Measurements from ENCODE around the gene KRTAP5-3. TPM values are rescaled to one million over a fixed set of nuclear protein-coding genes. Genes with fewer than 3 reads are reported as not detected.

KRTAP5-3 gene
- total RNA-seq, 1 experiment from 2014 or later, result not detected

DNA sequence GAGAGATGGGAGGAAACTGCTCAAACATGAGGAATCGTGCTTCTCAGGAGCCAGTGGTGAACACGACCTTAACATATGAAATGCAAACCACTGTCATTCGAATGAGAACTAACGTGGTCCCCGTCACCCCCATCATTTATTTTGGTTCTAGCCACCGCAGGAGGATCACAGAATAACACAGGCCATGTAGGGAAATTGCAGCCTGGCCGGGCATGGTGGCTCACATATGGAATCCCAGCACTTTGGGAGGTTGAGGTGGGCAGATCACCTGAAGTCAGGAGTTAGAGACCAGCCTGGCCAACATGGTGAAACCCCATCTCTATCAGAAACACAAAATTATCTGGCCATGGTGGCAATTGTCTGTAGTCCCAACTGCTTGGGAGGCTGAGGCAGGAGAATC lies 48.4 kb upstream of the KRTAP5-3 start:
- Histone ChIP-seq H3K27ac (ENCODE audit: insufficient read length, low read depth, low read length) (no peak overlapping the region), H3K4ac (ENCODE audit: low read depth, low read length) (no peak overlapping the region), H3K23ac (ENCODE audit: insufficient read length, low read depth, low read length) (no peak overlapping the region), H2BK120ac (ENCODE audit: low read depth, low read length, poor library complexity, severe bottlenecking) (no peak overlapping the region), H2BK20ac (ENCODE audit: low read depth, low read length, poor library complexity, severe bottlenecking) (no peak overlapping the region), H4K8ac (replicated peaks; ENCODE audit: insufficient read length, low read depth, low read length) (no peak overlapping the region), H2BK15ac (ENCODE audit: low read depth, low read length) (no peak overlapping the region), H4K5ac (ENCODE audit: insufficient read length, low read depth, low read length) (no peak overlapping the region), H2AK5ac (ENCODE audit: insufficient read length, low read length) (no peak overlapping the region), H3K79me2 (ENCODE audit: insufficient read depth, low read length) (no peaks in the 10 kb centered on the region), H4K91ac (ENCODE audit: insufficient read length, low read depth, low read length) (no peak overlapping the region), H3K4me1 (ENCODE audit: insufficient read depth, low read length) (no peaks in the 10 kb centered on the region), H3K9ac (ENCODE audit: extremely low read depth, insufficient read length, low read length) (no peak overlapping the region), H3K9me3 (ENCODE audit: control insufficient read depth, low read depth, low read length) (no peaks in the 10 kb centered on the region), H3K23me2 (ENCODE audit: insufficient read length, low read depth, low read length, poor library complexity, severe bottlenecking) (no peaks in the 10 kb centered on the region), H3K14ac (ENCODE audit: insufficient read depth, low read length) (no peak overlapping the region), H3K4me2 (ENCODE audit: insufficient read depth, insufficient read length, low read length) (no peak overlapping the region), H3K18ac (ENCODE audit: insufficient read length, low read depth, low read length) (no peak overlapping the region), H3K56ac (ENCODE audit: insufficient read length, low read depth, low read length) (no peak overlapping the region), H3K79me1 (ENCODE audit: insufficient read depth, low read depth, low read length, poor library complexity, severe bottlenecking) (no peaks in the 10 kb centered on the region), H2BK5ac (ENCODE audit: insufficient read length, low read length) (no peak overlapping the region), H3T11ph (ENCODE audit: low read length) (no peak overlapping the region), H3K27me3 (ENCODE audit: insufficient read depth, low read length) (no peaks in the 10 kb centered on the region; the same call in 1 of the 2 replicates), H2BK12ac (ENCODE audit: insufficient read length, low read depth, low read length) (no peak overlapping the region), H2AFZ (ENCODE audit: low read length) (no peak overlapping the region), H4K20me1 (ENCODE audit: control insufficient read depth, insufficient read depth, insufficient read length) (no peaks in the 10 kb centered on the region)
- H3K27me3 Mint-ChIP-seq (ENCODE audit: low read depth), result peaks cover 42% of the 10 kb centered on the region
- no peak overlapping the region for H3K4me3 Mint-ChIP-seq
- no peak overlapping the region; a peak in 1 of 7 replicates for H3K27ac Mint-ChIP-seq
- no peak for DNase-seq
- H3K9me3 Mint-ChIP-seq, result no peaks in the 10 kb centered on the region
- no peaks in the 10 kb centered on the region for H3K36me3 Mint-ChIP-seq (ENCODE audit: insufficient read depth in 1 of 3, low read depth in 3 of 3)
- peaks cover 4 to 8% of the 10 kb centered on the region in 2 experiments; a peak in 3 of 4 replicates for H3K4me1 Mint-ChIP-seq
- WGBS (ENCODE audit: extremely low coverage, insufficient read length, low lambda C conversion rate), result no CpG with 5 or more reads among the region's 7 CpGs
- TF ChIP-seq, protein P1, sequence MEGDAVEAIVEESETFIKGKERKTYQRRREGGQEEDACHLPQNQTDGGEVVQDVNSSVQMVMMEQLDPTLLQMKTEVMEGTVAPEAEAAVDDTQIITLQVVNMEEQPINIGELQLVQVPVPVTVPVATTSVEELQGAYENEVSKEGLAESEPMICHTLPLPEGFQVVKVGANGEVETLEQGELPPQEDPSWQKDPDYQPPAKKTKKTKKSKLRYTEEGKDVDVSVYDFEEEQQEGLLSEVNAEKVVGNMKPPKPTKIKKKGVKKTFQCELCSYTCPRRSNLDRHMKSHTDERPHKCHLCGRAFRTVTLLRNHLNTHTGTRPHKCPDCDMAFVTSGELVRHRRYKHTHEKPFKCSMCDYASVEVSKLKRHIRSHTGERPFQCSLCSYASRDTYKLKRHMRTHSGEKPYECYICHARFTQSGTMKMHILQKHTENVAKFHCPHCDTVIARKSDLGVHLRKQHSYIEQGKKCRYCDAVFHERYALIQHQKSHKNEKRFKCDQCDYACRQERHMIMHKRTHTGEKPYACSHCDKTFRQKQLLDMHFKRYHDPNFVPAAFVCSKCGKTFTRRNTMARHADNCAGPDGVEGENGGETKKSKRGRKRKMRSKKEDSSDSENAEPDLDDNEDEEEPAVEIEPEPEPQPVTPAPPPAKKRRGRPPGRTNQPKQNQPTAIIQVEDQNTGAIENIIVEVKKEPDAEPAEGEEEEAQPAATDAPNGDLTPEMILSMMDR (conservative IDR thresholded peaks at IDR 0.05), result no peak
